Type B pancreatic cell (in vitro differentiated cells): Measurements from ENCODE around the gene PRKN. TPM values are rescaled to one million over a fixed set of nuclear protein-coding genes. Genes with fewer than 3 reads are reported as not detected.

ENCODE experiments used
- DNase-seq: peaks from one replicate; pipeline ENCODE4 v3.0.0; 2021; ENCODE audit warnings: mixed read lengths; ENCODE audit not compliant: unreplicated experiment; ENCODE audit errors: extremely low spot score
- H3K27ac Mint-ChIP-seq: 2 replicates; pipeline ENCODE4 v1.8.0; 2021; ENCODE audit warnings: mild to moderate bottlenecking, mixed read lengths
- H3K27me3 Mint-ChIP-seq: 2 replicates; pipeline ENCODE4 v1.8.0; 2021; ENCODE audit warnings: mixed read lengths
- H3K36me3 Mint-ChIP-seq: 2 replicates; pipeline ENCODE4 v1.8.0; 2021; ENCODE audit warnings: mixed read lengths
- H3K4me1 Mint-ChIP-seq: one replicate; pipeline ENCODE4 v1.8.0; 2021; ENCODE audit warnings: mixed read lengths; ENCODE audit not compliant: unreplicated experiment
- H3K4me3 Mint-ChIP-seq: 2 replicates; pipeline ENCODE4 v1.8.0; 2021; ENCODE audit warnings: mild to moderate bottlenecking, mixed read lengths
- H3K9me3 Mint-ChIP-seq: 2 replicates; pipeline ENCODE4 v1.8.0; 2021; ENCODE audit warnings: mixed read lengths
- CTCF ChIP-seq: fragments of 200-600 bp; sonication (generic); conservative IDR thresholded peaks from 2 replicates; pipeline ENCODE4 v1.5.0; 2021; ENCODE audit warnings: antibody characterized with exemption, mild to moderate bottlenecking
- total RNA-seq: library from RNA; stranded (reverse); gene quantifications from 2 replicates; pipeline ENCODE4 v1.2.1, GENCODE V29; 2021; ENCODE audit warnings: low replicate concordance

The PRKN gene
- total RNA-seq, 1 donor from 2014 or later: 6.2 TPM

DNA sequence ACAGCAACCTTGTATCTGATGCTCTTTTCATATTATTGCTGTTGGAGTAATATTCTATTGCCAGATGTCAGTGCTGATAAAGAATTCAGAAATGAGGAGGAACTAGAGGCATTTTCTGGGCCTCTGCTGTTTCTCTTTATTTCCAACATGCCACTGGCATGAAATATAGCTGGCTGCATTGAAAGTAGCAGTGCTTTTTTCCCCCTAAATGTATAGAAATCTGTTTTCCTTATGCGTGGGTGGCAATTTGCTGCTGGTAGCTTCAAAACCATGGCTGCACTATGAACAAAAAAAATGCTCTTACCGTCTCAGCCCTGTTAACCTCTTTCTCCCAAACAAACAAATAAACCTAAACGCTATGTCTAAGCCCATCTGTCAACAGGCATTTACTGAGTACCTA is 1011.4 kb downstream of the PRKN start:
- Mint-ChIP-seq H3K27me3 (no peaks in the 10 kb centered on the region), H3K4me3 (no peak overlapping the region)

DNA sequence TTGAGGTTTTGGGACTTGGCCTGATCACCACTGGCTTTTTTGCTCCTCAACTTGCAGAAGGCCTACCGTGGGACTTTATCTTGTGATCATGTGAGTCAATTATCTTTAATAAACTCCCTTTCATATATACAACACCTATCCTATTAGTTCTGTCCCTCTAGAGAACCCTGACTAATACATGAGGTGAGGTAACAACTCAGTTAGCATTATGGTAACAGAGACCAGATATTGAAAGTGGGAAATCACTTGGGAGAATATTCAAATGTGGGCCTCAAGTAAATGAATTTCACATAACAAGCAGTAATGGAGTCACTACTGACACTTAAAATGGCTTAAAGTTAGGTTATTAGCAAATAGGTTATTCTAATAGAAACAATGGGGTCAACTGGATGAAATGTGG is 1015.6 kb downstream of the PRKN start:
- no peaks in the 10 kb centered on the region for H3K36me3 Mint-ChIP-seq
- TF ChIP-seq CTCF: no peak
- no peak overlapping the region for H3K4me3 Mint-ChIP-seq
- no peak for DNase-seq
- peaks cover 5% of the 10 kb centered on the region for H3K4me1 Mint-ChIP-seq
- no peak overlapping the region for H3K27ac Mint-ChIP-seq
- peaks cover 6% of the 10 kb centered on the region for H3K9me3 Mint-ChIP-seq
- H3K27me3 Mint-ChIP-seq: no peaks in the 10 kb centered on the region

More for the DNA sequence above, 1011.4 kb downstream of the PRKN start:
- peaks cover 6% of the 10 kb centered on the region for H3K9me3 Mint-ChIP-seq
- H3K36me3 Mint-ChIP-seq: no peaks in the 10 kb centered on the region
- DNase-seq: no peak
- TF ChIP-seq CTCF: no peak
- H3K4me1 Mint-ChIP-seq: peaks cover 5% of the 10 kb centered on the region
- H3K27ac Mint-ChIP-seq: no peak overlapping the region

GRCh38 chr6:161711515-161711914 is 1016.1 kb downstream of the PRKN start:
- Mint-ChIP-seq H3K27me3 (no peaks in the 10 kb centered on the region), H3K36me3 (no peaks in the 10 kb centered on the region), H3K4me3 (no peak overlapping the region), H3K4me1 (peaks cover 3% of the 10 kb centered on the region), H3K9me3 (peaks cover 6% of the 10 kb centered on the region), H3K27ac (no peak overlapping the region)
- TF ChIP-seq CTCF: no peak
- no peak for DNase-seq

- no peak for DNase-seq
- Mint-ChIP-seq H3K27me3 (no peaks in the 10 kb centered on the region), H3K4me3 (no peak overlapping the region), H3K4me1 (no peaks in the 10 kb centered on the region), H3K36me3 (no peaks in the 10 kb centered on the region), H3K9me3 (peaks cover 6% of the 10 kb centered on the region), H3K27ac (no peak overlapping the region)
- TF ChIP-seq CTCF: no peak
Measured at GRCh38 chr6:161710698-161711097, 1016.9 kb downstream of the PRKN start.

GRCh38 chr6:161701056-161701455 is 1026.5 kb downstream of the PRKN start:
- DNase-seq: no peak
- Mint-ChIP-seq H3K4me1 (no peaks in the 10 kb centered on the region), H3K4me3 (no peak overlapping the region), H3K27ac (no peak overlapping the region), H3K27me3 (no peaks in the 10 kb centered on the region), H3K36me3 (no peaks in the 10 kb centered on the region), H3K9me3 (peaks cover 6% of the 10 kb centered on the region)
- TF ChIP-seq CTCF: no peak

DNA sequence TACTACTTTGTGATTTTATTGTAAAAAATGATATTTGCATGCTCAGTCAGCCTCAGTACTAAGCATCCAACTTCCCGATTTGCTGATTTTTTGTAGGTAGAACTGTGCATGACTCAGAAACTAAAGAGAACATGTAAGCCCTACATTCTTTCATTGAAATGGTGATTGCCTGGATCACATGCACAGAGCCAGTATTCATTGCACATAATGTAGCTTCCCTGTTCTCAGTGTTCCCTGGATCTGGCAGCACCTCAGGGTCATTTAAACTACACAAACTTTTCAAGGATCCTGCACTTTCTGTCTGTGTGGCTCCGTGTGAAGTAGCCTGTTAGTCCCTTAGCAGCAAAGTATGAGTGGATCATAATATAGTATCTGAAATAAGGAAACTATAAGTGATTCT is 1030.8 kb downstream of the PRKN start:
- H3K36me3 Mint-ChIP-seq: no peaks in the 10 kb centered on the region
- no peaks in the 10 kb centered on the region for H3K4me1 Mint-ChIP-seq

More for the DNA sequence above, 1030.8 kb downstream of the PRKN start:
- no peak for TF ChIP-seq CTCF
- Mint-ChIP-seq H3K4me3 (no peak overlapping the region), H3K27me3 (no peaks in the 10 kb centered on the region), H3K27ac (no peak overlapping the region), H3K9me3 (no peaks in the 10 kb centered on the region)
- DNase-seq: no peak
